PFSK-1 (cell line): ENCODE measurements around the gene WBP11.

Source experiments
- FOXP2 ChIP-seq: optimal IDR thresholded peaks from 2 replicates; pipeline ENCODE3; 2011; ENCODE audit warnings: borderline replicate concordance, control low read depth, inconsistent platforms; ENCODE audit not compliant: insufficient read depth; ENCODE audit errors: extremely low read length, extremely low read depth
- POLR2AphosphoS5 ChIP-seq: IDR thresholded peaks from 2 replicates; pipeline ENCODE4 v1.6.1; 2012; ENCODE audit warnings: low read depth, mild to moderate bottlenecking, control low read depth, low read length, moderate library complexity
- SIN3A ChIP-seq: IDR thresholded peaks from 2 replicates; pipeline ENCODE4 v1.6.1; 2012; ENCODE audit warnings: mild to moderate bottlenecking, low read length, moderate library complexity, borderline replicate concordance; ENCODE audit not compliant: insufficient read depth
- TAF1 ChIP-seq: IDR thresholded peaks from 2 replicates; pipeline ENCODE4 v1.6.1; 2012; ENCODE audit warnings: low read length, control low read depth, borderline replicate concordance; ENCODE audit not compliant: insufficient read depth
- TF ChIP-seq, protein P1 (sequence below), 2 experiments: IDR thresholded peaks; 2 replicates each; pipeline versions ENCODE4 v1.6.1 to v1.8.0; 2011 to 2012; ENCODE audit warnings: low read depth in 2 of 2, low read length in 2 of 2, control low read depth in 1 of 2, inconsistent platforms in 1 of 2, mild to moderate bottlenecking in 1 of 2, moderate library complexity in 1 of 2; ENCODE audit not compliant: insufficient read depth in 1 of 2

The WBP11 gene

GRCh38 chr12:14779834-14780233, 23.4 kb downstream of the WBP11 start:
- no peak for TF ChIP-seq POLR2AphosphoS5
- no peak for TF ChIP-seq TAF1
- TF ChIP-seq FOXP2 = no peak
- TF ChIP-seq SIN3A = no peak
- TF ChIP-seq, protein P1, sequence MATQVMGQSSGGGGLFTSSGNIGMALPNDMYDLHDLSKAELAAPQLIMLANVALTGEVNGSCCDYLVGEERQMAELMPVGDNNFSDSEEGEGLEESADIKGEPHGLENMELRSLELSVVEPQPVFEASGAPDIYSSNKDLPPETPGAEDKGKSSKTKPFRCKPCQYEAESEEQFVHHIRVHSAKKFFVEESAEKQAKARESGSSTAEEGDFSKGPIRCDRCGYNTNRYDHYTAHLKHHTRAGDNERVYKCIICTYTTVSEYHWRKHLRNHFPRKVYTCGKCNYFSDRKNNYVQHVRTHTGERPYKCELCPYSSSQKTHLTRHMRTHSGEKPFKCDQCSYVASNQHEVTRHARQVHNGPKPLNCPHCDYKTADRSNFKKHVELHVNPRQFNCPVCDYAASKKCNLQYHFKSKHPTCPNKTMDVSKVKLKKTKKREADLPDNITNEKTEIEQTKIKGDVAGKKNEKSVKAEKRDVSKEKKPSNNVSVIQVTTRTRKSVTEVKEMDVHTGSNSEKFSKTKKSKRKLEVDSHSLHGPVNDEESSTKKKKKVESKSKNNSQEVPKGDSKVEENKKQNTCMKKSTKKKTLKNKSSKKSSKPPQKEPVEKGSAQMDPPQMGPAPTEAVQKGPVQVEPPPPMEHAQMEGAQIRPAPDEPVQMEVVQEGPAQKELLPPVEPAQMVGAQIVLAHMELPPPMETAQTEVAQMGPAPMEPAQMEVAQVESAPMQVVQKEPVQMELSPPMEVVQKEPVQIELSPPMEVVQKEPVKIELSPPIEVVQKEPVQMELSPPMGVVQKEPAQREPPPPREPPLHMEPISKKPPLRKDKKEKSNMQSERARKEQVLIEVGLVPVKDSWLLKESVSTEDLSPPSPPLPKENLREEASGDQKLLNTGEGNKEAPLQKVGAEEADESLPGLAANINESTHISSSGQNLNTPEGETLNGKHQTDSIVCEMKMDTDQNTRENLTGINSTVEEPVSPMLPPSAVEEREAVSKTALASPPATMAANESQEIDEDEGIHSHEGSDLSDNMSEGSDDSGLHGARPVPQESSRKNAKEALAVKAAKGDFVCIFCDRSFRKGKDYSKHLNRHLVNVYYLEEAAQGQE (IDR thresholded peaks at IDR 0.05; ENCODE audit: insufficient read depth in 1 of 2, low read depth in 2 of 2, low read length in 2 of 2) = no peak

DNA sequence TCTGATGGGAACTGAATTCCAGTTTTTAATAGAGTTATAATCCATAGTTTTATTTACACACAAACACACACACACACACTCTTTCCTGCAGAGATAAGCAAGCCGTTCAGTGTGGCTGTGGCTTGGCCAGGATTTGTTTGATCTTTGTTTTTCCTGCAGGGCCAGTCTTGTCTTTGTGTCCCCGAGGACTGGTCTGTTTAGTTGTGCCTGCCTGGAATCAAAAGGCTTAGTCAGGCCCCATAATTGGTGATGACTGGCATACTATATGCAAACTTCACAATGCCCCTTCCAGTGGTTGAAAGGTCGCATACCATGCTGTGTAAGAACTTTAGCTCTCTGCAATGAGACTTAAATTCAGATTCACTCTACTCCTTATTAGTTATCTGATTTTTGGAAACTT, 26.0 kb downstream of the WBP11 start:
- TF ChIP-seq TAF1 = no peak
- TF ChIP-seq SIN3A = no peak
- TF ChIP-seq FOXP2 = no peak
- no peak for TF ChIP-seq POLR2AphosphoS5

DNA sequence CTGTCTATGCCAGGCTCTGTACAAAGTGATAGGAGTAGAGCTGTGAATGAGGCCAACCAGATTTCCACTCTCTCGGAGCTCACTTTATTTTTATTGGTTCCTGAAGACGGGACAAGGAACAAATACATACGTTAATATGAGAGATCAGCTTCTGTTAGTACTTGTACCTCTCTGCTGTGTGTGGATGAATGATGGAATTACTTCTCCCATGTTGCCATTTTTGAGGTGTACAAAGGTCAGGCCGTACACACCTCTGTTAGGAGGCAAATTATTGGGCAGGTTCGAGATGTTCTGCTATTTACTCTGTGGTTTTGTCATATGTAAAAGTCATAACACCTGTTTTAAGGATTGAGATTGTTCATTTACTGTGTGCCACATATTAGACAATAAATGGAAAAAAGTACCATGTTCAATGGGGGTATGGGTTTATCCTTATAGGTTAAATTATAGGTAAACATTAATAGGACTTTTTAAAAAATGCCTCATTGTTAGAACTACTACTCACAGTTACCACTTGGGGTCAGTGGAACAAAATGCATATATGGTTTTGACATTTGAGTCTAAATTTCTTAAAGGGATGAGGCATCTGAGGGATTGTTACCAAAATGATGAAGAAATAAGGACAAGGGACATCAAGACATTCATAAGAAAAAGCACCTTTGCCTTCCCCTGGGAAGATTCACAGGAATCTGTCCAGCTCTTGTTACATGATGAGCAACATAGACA, 26.9 kb downstream of the WBP11 start:
- no peak for TF ChIP-seq FOXP2
- TF ChIP-seq POLR2AphosphoS5 = no peak
- no peak for TF ChIP-seq TAF1
- TF ChIP-seq, protein P1 (IDR thresholded peaks at IDR 0.05; ENCODE audit: insufficient read depth in 1 of 2, low read depth in 2 of 2, low read length in 2 of 2) = no peak
- no peak for TF ChIP-seq SIN3A

GRCh38 chr12:14775636-14775980, 27.7 kb downstream of the WBP11 start:
- TF ChIP-seq TAF1 = no peak
- no peak for TF ChIP-seq POLR2AphosphoS5
- TF ChIP-seq, protein P1 (IDR thresholded peaks at IDR 0.05; ENCODE audit: insufficient read depth in 1 of 2, low read depth in 2 of 2, low read length in 2 of 2) = no peak
- no peak for TF ChIP-seq FOXP2

DNA sequence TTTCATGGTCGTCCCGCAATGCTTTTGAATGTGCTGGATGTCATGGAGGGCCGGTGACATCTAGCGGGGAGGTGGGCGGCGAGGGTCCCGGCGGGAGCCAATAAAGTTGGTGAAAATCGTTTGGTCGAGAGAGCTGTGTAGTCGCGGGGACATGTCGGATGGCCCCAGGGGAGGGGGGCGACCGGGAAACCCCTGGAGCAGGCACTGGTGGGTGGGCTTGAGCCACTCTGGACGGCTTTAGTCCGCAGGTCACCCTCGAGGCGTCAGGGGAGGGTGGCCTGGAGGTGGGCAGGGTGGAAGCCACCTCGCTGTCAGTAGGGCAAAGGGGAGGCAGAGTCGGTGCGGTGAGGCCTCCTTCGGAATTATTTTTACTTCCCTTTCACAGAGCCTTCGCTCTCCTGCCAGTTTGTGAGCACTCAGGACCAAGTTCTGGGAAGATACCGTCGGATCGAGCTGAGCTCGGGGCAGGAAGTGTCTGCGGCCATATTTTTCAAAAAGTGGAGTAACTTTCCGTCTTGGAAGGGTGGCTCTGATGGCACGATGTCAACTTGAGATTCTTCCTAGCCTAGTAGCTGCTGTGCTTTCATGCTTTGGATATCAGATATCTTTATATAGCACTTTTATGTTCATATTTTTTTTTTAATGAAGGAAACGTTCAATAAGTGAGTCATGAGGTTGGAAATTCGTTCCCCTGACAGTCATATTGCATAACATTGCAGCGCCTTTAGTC, 28.2 kb downstream of the WBP11 start:
- TF ChIP-seq FOXP2 (no peak), TAF1 (no peak), POLR2AphosphoS5 (no peak), SIN3A (no peak)
- TF ChIP-seq, protein P1 (IDR thresholded peaks at IDR 0.05; ENCODE audit: insufficient read depth in 1 of 2, low read depth in 2 of 2, low read length in 2 of 2) = no peak
